GM08714 (cell line): ENCODE results near the gene PARD6G.
A peak's percentile ranks its signal among the peaks of the same experiment; 100 is the strongest.

Experiments used
- H3K4me3 ChIP-seq: fragments of 200-500 bp; sonication (Bioruptor generic); 2 replicates; pipeline ENCODE4 v1.5.1; 2014; ENCODE audit warnings: mild to moderate bottlenecking, low read length, inconsistent platforms
- ZNF274 ChIP-seq: IDR thresholded peaks from 2 replicates; pipeline ENCODE4 v1.6.1; 2012; ENCODE audit warnings: mild to moderate bottlenecking, low read depth, low read length

PARD6G gene

DNA sequence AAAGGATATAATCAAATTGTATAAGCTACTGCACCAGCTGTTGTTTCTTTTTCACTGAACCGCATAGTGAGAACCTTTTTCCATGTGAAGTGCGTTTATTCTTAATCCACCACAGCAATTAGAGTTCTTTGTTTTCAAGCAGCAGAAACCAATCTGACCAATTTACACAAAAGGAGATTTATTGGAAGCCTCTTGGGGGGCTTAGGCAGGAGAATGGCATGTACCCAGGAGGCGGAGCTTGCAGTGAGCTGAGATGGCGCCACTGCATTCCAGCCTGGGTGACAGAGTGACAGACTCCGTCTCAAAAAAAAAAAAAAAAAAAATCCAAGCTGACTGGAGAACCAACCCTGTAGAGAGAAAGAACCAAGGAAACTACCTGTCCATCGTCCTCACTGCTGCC is 128.2 kb downstream of the PARD6G start:
- no peak for TF ChIP-seq ZNF274
- no peak overlapping the region for H3K4me3 ChIP-seq

DNA sequence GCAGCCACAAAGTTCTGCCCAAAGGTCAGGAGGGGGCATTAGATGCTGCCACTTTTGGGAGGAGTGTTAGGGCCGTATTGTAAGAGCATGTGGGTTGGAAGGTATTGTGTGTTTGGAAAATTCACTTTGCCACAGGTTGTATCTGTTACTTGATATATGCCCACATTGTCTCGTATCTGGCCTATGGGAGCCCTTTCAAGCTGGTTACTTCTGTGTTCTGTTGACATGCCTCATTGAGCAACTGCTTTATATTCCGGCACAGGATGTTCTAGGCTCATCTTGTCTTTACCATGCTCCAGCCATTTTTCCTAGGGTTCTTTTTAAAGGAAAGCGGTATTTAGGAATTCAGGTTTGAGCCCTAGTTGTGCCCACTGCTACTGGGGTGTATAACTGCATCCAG is 132.3 kb downstream of the PARD6G start:
- TF ChIP-seq ZNF274 = no peak
- no peak overlapping the region for H3K4me3 ChIP-seq

DNA sequence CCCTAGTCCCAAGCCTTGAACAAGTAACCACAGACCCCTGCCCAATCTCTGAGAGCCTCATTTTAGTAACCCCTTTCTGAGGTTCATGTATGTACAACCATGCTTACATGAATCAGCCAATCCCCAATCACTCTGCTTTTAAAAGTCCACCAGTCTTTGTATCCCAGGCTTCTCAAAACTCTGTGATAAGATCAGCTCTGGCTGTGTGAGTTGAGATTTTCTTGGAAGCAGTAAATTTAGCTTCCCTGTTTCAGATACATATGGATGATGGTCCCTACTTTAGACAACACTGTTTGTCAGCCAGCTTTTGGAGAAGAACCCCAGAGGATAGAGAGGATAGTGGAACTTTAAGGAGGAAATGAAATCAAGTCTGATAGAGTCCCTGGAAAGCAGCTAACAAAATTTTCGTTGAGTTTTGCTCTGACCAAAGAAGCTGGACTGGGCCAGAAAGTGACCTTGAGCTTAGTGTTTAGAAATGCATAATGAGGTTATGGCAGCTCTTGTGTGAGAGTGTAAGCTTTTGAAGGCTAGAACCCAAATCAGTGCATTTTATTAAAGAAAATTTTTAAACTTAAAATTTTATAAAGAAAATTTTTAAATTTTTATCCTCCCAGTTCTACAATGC is 134.6 kb downstream of the PARD6G start:
- TF ChIP-seq ZNF274 = no peak
- H3K4me3 ChIP-seq = no peak overlapping the region

DNA sequence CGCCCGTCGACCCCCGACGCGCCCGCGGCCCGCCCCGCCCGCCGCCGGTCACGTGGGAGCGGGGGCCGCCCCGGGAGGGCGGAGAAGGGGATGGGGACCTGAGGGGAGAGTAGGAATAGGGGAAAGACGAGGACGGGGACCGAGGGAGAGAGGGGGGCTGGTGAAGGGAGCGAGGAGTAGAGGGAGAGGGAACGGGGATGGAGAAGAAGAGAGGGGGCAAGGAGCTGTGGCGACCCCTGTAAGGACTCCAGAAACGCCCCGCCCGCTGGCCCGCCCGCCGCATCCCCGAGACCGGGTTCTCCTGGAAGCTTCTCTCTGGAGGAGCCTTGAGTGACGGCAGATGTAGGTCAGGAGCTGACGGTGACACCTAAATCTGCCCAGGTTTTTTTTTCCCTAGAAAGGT is 137.6 kb downstream of the PARD6G start:
- TF ChIP-seq ZNF274 = no peak
- H3K4me3 ChIP-seq = peak overlapping the region; percentile 93

DNA sequence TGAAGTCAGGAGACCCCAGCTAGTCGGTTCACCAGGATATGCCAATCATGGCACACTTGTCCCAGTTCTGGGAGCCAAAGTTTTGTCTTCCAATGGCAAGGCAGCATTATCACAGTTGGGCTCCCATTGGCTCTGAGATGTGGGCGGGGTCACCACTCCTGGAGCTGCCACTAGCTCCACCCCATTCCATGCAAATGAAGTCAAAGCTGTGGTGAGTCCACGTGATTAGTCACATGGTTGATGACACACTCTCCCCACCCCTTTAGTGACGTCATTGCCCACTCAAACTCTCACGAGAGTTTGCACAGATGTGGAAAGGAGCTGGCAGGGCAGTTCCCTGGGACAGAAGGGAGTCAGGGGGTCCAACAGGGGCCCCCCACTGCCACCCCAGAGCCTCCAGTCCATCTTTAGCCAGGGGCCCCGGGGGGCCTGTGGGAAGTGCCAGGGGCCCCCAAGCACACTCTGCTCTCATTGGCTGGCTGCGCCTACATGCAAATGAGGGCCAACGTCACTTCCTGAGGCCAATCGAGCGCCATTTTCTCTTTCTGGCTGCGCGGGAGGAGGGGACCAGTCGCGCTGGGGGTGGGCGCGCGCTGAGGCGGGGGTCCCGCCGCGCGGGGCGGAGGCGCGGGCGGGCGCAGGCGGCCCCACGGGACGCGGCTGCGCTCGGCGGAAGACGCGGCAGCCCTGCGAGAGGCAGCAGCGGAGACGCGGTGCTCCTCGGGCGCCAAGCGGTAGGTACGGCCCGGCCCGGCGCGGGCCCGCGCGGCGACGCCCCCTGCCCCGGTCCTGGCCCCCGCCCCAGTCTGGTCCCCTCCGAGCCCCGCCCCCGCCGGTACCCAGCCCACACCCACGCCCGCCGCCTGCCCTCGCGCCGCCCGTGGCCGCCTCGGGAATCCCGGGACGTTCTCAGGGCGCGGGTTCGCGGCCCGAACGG is 138.3 kb downstream of the PARD6G start, which contains the start of gene ADNP2:
Gene ADNP2, plus strand, starts transcription at position 524 of the 937 bp plus-strand sequence. CDS start 8,281 bp downstream, outside the sequence.
- no peak for TF ChIP-seq ZNF274

DNA sequence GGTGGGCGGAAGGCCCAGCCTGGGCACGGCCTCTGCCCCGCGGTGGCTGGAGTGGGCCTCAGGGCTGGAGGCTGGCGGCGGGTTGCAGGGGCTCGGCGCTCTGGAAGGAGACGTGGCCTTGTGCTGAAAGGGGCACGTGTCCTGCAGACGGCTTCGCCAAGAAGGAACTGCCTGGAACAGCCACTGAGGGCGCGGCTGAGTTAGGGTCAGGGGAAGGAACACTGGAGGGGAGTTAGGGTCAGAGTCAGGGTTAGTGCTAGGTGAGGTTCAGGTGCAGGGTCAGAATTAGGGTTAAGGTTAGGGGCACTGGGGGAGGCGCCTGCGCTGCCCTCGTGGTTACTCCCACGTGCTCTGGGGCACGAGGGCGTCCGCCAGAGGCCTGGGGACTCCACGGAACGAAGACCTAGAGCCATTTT is 139.2 kb downstream of the PARD6G start:
- H3K4me3 ChIP-seq = no peak overlapping the region
- TF ChIP-seq ZNF274 = no peak

More for the DNA sequence above, 138.3 kb downstream of the PARD6G start, which contains the start of gene ADNP2:
- H3K4me3 ChIP-seq = peak within 1 kb of the TSS; percentile 93

DNA sequence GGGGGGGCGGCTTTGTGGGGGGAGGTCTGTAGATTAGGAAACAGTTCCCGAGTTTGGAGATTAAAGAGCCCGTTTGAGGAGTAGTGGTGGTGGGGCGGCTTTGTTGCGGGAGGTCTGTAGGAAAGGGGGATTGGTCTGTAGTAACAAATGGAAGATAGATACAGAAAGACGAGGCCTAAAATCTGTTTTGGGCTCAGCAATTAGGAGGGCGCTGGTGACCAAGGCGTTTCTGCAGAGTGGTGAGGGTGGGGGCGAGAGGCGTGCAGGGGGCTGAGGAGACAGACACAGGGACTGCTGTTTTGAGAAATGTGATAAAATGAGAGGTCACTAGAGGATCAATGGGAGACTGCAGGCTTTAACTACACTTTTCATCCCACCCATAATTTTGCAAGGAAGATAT is 139.9 kb downstream of the PARD6G start:
- H3K4me3 ChIP-seq = no peak overlapping the region
- TF ChIP-seq ZNF274 = no peak
